ES-I3 (cell line): ENCODE data around the gene TMEM126A.
"Not testable (repeated sequence)": the region's sequence is repeated elsewhere in the genome, so short reads cannot be mapped to it uniquely, and the experiment has no call there.

ENCODE experiments used
- H3K36me3 ChIP-seq: 2 replicates; pipeline ENCODE4 v1.6.1; 2013; ENCODE audit warnings: mild to moderate bottlenecking, low read length, control low read depth, moderate library complexity; ENCODE audit not compliant: insufficient read depth
- H3K4me1 ChIP-seq: 2 replicates; pipeline ENCODE4 v1.6.1; 2013; ENCODE audit warnings: mild to moderate bottlenecking, control low read depth, low read length; ENCODE audit not compliant: insufficient read depth
- H3K9ac ChIP-seq: 2 replicates; pipeline ENCODE4 v1.6.1; 2013; ENCODE audit warnings: low read depth, mild to moderate bottlenecking, low read length, moderate library complexity
- H3K9me3 ChIP-seq: 2 replicates; pipeline ENCODE4 v1.6.1; 2013; ENCODE audit warnings: mild to moderate bottlenecking, low read length, moderate library complexity; ENCODE audit not compliant: control insufficient read depth, insufficient read depth

The TMEM126A gene

DNA sequence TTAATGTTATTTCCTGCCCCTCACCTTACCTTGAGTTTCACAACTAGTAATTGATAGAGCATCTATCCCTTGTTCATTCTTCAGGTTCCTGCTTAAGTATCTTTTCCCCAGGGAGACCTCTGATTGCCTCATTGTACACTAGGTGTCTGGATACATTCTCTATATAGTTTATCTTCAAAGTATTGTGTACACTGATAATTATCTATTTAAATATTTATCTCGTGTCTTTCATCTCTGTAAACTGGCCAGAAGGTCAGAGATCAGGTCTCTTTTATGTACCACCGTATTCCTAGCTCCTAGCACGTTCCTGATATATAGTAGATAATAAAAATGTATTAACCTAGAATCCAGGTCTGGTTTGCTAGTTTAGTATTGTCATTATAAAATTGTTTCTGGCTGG is 13.0 kb upstream of the TMEM126A start:
- no peak overlapping the region for H3K9ac ChIP-seq
- no peaks in the 10 kb centered on the region for H3K9me3 ChIP-seq
- H3K36me3 ChIP-seq, result peaks cover 10% of the 10 kb centered on the region; the same call in 1 of the 2 replicates
- H3K4me1 ChIP-seq, result peaks cover 4% of the 10 kb centered on the region; the same call in 1 of the 2 replicates

DNA sequence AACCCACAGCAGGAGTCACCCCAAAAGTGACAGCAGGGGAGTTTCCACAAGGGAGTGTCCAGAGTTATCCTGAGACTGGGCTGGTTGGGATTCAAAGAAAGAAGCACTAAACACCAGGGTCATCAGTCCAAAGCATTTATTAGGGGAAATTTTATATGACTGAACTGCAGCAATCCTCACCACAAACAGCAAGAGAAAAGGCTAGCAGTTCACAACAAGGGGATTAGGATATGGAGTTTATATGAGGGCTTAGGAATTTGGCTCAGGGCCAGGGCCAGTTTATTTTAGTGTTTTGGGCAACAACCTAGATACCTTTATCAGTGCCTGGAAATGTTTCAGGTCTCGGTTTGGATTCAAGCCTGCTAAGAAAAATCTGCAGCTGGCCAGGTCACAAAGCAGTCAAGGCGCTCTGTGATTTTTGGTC is 4.6 kb upstream of the TMEM126A start:
- no peak overlapping the region for H3K9ac ChIP-seq

DNA sequence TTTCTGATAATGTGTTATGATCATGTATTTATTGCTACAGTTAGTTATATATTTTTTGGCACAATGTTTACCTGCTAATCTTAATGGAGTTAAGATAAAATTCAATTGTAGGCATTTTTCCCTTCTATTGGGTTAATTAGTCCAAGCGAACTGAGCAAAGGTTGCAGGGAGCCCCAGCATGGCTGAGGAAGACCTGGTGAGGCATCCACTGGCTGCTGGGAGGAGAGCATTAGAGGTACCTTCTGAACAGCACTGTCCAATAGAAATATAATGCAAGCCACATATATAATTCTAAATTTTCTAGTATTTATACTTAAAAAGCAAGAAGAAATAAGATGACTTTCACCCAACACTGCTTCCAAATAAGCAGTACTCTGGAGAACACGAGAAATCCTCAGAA is 689 bp upstream of the TMEM126A start:
- Histone ChIP-seq H3K9me3 (no peaks in the 10 kb centered on the region), H3K4me1 (peaks cover 11% of the 10 kb centered on the region; the same call in 1 of the 2 replicates), H3K9ac (peak overlapping the region; percentile 78), H3K36me3 (peaks cover 3% of the 10 kb centered on the region; the same call in 1 of the 2 replicates)

More for the DNA sequence above, 4.6 kb upstream of the TMEM126A start:
- Histone ChIP-seq H3K4me1 (peaks cover 4% of the 10 kb centered on the region; the same call in 1 of the 2 replicates), H3K36me3 (no peaks in the 10 kb centered on the region), H3K9me3 (no peaks in the 10 kb centered on the region)

DNA sequence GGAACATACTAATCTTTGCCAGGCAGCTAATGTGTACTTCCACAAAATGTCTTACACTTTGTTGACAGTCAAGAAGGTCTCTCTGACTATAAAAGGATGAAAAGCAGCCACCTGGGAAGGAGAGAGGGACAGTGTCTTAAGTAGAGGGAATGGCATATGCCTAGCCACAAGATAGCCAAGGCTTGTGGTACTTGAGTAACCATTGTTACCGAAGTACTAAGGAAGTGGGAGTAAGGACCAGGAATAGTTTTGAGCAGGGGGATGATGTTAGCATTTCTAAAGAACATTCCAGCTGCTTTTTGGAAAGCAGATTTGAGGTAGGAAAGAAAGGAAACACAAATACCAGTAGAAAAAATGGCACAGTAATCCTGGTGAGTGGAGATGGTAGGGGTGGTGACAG is 3.4 kb downstream of the TMEM126A start:
- 0 out of 2 replicates have a peak, but pooled peaks cover 7% of the 10 kb centered on the region for H3K4me1 ChIP-seq
- no peak overlapping the region for H3K9ac ChIP-seq
- peaks cover 3% of the 10 kb centered on the region; the same call in 1 of the 2 replicates for H3K36me3 ChIP-seq
- no peaks in the 10 kb centered on the region for H3K9me3 ChIP-seq

DNA sequence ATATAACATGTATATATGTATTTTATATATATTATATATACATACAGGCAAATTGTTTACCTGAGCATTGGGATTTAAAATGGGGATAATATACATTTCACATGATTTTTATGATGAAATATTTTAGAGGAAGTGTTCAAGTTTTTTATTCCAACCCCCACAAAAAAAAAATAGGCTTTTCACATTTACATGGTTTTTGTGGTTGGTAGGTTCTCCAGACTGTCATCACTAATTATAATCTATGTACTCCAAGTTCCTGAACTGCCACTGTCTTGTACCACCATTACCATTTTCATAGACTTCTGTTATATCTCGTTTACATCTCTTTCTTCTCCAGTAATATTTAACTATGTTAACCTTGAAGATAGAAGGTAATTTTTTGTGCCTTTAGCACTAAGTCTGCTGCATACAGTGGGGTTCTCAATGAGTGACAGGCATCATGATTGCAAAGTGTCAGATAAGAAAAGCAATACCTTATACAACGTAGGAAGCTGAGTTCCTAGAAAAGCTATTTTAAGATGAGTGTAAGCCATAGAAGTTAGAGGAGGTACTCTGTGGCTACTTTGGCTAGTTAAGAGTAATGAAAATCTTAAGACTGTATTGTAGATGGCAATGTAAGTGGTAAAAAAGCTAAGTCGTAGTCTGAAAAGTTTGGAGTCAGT is 5.2 kb downstream of the TMEM126A start:
- 0 out of 2 replicates have a peak, but pooled peaks cover 7% of the 10 kb centered on the region for H3K4me1 ChIP-seq
- H3K36me3 ChIP-seq, result peaks cover 6% of the 10 kb centered on the region; the same call in 1 of the 2 replicates
- H3K9me3 ChIP-seq, result no peaks in the 10 kb centered on the region
- H3K9ac ChIP-seq, result no peak overlapping the region

DNA sequence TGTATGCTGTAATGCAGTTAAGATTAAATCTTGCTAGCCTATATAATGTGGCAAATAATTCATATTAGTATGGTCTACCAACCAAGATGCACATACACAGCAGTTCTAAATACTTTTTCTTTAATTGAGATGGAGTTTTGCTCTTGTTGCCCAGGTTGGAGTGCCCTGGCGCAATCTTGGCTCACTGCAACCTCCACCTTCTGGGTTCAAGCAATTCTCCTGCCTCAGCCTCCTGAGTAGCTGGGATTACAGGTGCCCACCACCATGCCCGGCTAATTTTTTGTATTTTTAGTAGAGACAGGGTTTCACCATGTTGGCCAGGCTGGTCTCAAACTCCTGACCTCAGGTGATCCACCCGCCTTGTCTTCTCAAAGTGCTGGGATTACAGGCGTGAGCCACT is 6.6 kb downstream of the TMEM126A start:
- H3K36me3 ChIP-seq, H3K9ac ChIP-seq, H3K9me3 ChIP-seq: not testable (repeated sequence)

DNA sequence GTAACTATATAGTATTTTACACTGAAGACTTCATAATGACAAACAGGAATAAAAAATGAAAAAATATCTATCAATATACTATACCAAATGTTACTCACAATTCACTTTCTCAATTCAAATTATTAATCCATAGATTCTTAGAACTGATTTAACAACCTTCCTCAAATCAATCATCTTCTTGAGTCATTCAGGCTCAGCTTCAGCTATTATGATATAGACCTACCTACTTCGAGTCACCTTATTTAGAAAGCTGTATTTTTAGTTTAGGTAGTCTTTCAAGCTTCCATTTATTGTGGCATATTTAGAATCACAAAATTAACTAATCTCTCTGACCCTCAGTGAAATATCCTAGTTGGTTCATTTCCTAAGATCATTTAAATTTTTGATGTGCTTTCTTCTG is 9.0 kb downstream of the TMEM126A start:
- Histone ChIP-seq H3K9ac (no peak overlapping the region), H3K36me3 (peaks cover 3% of the 10 kb centered on the region), H3K4me1 (no peaks in the 10 kb centered on the region), H3K9me3 (no peaks in the 10 kb centered on the region)

More for the DNA sequence above, 6.6 kb downstream of the TMEM126A start:
- not testable (repeated sequence) for H3K4me1 ChIP-seq

DNA sequence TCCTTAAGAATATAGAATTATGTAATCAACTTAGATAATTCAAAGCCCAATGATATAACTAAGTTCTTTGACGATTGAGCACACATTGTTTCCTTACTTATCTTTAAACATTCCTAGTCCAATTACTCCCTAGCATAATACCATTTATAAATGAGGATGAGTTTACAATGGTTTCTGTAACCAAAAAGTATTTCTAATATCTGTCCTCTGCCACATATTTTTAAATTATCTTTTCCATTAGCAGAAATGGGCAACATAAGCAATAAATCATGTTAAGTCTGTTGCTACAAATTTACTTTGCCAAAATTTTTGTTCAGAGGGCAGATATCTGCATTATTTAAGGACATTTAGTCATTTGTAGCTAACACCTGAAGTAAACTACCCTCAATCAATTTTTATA is 10.4 kb downstream of the TMEM126A start:
- Histone ChIP-seq H3K36me3 (peaks cover 6% of the 10 kb centered on the region), H3K9me3 (no peaks in the 10 kb centered on the region), H3K4me1 (no peaks in the 10 kb centered on the region), H3K9ac (no peak overlapping the region)

DNA sequence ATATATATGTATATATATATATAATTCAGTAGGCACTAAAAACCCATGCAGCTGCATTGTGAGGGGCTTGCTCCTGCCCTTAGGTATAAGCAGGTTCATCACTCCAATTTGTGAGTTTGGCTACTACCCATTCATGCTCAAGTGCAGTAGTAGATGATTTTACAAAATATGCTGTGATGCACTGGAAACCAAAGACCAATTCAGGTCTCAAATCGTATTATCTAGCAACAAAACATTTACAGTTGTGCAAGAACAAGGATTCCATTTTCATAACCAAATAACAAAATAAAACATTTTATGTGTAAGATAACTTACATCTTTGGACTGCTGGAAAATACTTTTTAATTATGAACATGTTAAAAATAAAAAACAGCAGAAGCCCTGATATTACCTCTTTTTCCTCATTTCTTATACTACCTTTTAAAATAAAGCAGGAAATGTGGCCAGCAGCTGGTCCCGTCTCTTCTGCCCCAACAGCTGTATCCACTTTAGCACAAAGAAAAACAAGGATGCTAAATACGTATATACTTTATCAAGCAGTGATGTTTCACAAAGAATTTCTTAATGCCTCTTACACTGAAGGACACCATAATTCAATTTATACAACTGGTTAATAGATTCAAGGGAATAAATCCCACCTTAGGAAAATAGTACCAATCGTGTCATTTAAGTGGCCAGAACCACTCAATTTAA is 14.4 kb downstream of the TMEM126A start:
- Histone ChIP-seq H3K36me3 (peaks cover 3% of the 10 kb centered on the region), H3K9ac (peak overlapping the region; percentile 12; the same call in 1 of the 2 replicates), H3K4me1 (peaks cover 5% of the 10 kb centered on the region; the same call in 1 of the 2 replicates), H3K9me3 (no peaks in the 10 kb centered on the region)

DNA sequence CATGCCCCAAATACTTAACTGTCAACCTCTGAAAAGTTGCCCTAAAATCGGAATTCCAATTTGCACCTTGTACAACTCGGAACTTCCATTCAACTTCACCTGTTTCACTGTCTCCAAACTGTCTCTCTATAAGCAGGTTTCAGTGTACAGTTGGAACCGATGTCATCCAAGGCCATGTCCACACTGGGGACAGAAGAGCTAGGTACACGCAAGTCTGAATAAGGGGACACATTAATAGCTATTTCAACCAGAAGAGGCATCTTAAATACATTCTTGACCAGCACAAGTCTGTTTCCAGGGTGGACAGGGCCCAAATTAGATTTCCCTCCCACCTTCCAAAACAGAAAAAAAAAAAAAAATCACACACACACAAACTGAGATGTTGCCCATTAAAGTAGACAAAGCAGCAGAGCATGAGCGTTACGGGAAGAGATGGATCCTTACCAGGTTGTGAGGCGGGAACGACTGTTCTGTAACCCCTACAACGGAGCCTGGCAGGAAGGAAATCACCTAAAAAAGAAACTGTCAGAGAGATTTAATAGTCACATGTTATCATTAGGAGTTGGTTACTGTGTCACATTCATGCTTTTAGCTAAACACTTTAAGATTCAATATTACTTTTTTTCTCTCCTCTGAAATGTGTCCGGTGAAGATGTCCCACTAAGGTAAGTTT is 15.4 kb downstream of the TMEM126A start:
- Histone ChIP-seq H3K36me3 (peaks cover 3% of the 10 kb centered on the region), H3K4me1 (peaks cover 5% of the 10 kb centered on the region; the same call in 1 of the 2 replicates), H3K9me3 (no peaks in the 10 kb centered on the region), H3K9ac (peak overlapping the region; percentile 100)

DNA sequence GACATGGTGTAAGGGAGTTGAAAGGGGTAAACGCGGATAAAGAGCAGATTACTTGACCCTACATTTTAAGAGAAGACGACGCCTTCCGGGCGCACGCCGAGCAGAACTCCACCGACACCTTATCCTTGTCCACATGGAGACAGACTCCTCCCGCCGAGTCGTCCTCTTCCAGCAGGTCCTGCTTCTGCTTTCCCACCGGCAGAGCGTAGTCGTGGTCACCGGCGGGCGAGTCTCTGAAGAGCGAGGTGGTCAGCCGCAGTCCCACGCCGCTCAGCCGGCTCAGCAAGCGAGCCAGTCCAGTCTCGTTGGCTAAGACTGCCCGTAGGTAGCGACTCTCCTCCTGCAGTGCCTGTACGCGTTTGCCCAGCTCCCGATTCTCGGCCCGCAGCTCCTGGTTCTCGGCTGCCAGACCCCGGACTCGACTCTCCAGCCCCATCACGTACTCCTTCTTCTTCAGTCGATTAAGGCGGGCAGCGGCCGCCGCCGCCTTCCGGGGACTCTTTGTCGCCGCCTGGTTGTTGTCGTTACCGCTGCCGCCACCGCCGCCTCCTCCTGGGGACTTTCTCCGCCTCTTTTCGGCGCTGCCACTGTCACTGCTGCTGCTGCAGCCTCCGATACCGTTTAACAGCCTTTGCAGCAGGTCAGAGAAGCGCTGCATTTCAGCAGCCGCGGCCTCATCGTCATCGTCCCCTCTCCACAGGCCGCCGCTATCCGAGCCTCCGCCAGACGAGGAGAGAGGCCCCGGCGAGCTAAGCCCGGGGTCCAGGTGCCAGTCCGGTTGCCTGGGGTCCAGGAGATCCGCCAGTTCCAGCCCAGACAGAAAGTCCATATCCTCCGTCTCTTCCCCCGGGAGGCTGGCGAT is 16.2 kb downstream of the TMEM126A start:
- H3K9me3 ChIP-seq, result no peaks in the 10 kb centered on the region
- peaks cover 5% of the 10 kb centered on the region; the same call in 1 of the 2 replicates for H3K4me1 ChIP-seq
- H3K9ac ChIP-seq, result peak overlapping the region; percentile 100
- H3K36me3 ChIP-seq, result peaks cover 3% of the 10 kb centered on the region

DNA sequence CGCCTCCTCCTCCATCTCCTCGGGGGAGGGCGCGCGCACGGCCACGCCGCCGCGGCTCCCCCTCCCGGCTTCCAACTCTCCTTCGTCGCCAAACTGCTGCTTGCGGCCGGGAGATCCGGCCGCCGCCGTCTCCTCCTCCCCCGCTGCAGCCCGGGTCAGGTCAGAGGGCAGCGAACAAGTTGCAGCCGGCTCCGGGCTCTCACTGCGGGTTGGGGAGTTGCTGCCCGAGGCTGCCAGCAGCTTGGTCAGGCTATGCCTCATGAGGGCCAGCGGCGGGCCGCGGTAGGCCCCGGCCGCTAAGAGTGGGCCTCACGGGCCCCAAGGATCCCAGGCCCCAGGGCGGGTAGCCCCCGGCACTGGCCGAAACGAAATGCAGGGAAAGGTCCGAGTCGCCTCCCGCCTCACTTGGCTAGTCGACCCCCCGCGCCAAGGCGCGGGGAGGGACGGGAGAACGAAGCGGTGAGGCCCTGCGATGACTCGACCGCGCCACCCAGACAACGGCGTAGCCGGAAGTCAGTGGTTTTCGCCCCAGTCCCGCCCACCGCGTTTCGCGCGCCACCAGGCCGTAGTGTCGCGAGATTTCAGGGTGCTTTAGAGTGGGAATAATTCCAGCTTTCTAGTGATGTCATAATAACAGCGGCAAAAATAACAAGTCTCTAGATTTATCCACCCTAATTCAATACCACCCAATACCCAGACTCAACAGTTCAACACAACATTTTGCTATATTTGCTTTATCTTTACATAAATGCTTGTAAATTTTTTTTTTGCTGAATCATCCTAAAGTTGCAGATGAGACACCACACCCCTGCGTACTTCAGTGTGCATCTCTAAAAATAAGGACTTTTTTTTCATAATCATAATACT is 17.1 kb downstream of the TMEM126A start, which contains the start of gene CREBZF:
Gene CREBZF (minus strand): TSS at position 515 of the 867 bp plus-strand sequence. CDS start 254 bp downstream, at position 261.
- Histone ChIP-seq H3K36me3 (peaks cover 3% of the 10 kb centered on the region), H3K9ac (peak within 1 kb of the TSS; percentile 100), H3K4me1 (peaks cover 5% of the 10 kb centered on the region; the same call in 1 of the 2 replicates), H3K9me3 (no peaks in the 10 kb centered on the region)

DNA sequence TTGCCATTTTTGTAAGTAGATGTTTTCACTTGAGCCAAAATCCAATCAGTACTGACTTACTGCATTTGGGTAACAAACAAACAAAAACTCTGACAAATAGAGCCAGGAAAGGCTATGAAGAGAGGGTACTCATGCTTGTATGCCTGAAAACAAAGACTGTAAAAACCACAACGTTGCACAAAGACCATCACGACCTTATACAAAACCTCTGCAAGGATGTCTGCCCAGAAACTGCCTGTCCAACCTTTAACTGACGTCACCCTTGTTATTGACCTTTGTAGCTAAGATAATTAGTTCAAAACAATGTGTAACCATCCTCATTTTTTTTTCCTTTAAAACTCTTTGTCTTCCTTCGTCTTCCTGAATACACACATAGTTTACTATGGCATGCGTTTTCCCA is 18.0 kb downstream of the TMEM126A start:
- Histone ChIP-seq H3K36me3 (peaks cover 3% of the 10 kb centered on the region), H3K9ac (no peak overlapping the region), H3K4me1 (peaks cover 5% of the 10 kb centered on the region; the same call in 1 of the 2 replicates), H3K9me3 (no peaks in the 10 kb centered on the region)
